GM12874 (cell line): ENCODE results near the gene PRMT1.

Experiments used
- CTCF ChIP-seq: IDR thresholded peaks from 2 replicates; pipeline ENCODE4 v1.5.1; 2011; ENCODE audit warnings: low read depth, mild to moderate bottlenecking, control low read depth, low read length, moderate library complexity; ENCODE audit not compliant: insufficient read depth

The PRMT1 gene

DNA sequence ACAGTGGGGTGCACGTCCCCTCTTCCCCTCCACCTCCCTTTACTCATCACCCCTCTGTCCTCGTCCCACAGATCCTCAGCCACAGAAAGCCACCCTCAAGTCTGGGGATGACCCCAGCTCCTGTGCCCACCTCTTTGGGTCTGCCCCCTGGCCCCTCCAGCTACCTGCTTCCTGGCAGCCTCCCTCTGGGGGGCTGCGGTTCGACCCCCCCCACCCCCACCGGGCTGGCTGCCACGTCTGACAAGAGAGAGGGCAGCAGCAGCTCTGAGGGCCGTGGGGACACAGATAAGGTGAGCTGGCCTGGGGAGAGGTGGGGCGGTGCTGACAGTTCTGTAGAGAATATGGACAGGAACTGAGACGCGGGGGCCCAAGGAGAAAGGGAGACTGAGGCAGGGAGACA, 22.5 kb upstream of the PRMT1 start:
- TF ChIP-seq CTCF = no peak

DNA sequence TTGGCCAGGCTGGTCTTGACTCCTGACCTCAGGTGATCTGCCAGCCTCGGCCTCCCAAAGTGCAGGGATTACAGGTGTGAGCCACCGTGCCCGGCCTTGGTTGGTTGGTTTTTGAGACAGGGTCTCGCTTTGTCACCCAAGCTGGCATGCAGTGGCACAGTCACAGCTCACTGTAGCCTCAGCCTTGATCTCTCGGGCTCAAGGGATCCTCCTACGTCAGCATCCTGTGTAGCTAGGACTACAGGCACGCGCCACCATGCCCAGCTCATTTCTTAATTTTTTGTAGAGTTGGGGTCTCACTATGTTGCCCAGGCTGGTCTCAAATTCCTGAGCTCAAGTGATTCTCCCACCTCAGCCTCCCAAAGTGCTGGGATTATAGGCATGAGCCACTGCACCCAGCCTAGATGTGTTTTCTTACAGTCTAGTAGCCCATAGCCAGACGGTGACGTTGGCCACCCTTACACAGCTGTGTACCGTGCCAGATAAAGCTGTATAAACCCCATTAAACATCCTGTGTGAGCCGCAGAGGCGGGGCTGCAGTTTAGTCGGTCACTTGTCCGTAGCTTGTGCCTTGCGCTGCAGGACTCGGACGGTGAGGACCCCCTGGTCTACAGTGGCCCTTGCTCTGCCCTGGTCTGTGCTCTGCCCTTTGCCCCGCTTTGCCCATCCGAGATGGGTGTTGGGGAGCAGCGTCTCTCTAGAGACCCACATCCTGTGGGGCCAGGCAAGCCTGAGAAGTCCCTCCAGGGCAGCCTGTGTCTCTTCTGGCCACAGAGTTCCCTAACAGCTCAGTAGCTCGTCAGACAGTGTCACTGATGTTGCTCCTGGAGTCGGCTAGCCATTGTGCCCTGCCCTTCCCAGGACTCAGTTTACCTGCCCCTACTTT, 21.3 kb upstream of the PRMT1 start:
- TF ChIP-seq CTCF = no peak

DNA sequence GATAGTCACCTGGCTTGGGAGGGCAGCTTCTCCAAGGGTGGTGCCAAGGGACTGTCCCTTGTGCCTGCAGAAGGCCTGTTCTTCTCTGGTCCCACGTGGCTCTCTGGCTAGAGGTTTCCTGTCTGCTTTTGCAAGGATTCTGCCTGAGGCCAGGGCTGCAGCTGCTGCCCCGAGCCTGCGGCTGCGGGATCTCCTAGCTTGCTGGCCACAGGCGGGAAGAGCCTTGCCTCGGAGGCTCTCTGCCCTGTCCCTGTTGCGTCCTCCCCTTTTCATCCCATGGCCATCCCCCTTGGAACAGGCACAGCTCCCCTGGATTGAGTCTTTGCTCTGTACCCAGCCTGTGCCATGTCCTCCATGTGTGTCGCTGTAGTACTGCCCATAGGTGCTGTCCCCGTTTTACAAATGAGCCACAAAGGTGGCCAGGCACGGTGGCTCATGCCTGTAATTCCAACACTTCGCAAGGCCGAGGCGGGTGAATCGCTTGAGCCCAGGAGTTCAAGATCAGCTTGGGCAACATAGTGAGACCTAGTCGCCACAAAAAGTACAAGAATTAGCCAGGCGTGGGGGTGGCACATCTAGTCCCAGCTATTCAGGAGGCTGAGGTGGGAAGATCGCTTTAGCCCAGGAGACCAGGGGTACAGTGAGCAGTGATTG, 20.5 kb upstream of the PRMT1 start:
- TF ChIP-seq CTCF = no peak

- no peak for TF ChIP-seq CTCF
These were observed 19.5 kb upstream of the PRMT1 start for GRCh38 chr19:49657493-49658138.

GRCh38 chr19:49658139-49658517, 18.9 kb upstream of the PRMT1 start:
- no peak for TF ChIP-seq CTCF

DNA sequence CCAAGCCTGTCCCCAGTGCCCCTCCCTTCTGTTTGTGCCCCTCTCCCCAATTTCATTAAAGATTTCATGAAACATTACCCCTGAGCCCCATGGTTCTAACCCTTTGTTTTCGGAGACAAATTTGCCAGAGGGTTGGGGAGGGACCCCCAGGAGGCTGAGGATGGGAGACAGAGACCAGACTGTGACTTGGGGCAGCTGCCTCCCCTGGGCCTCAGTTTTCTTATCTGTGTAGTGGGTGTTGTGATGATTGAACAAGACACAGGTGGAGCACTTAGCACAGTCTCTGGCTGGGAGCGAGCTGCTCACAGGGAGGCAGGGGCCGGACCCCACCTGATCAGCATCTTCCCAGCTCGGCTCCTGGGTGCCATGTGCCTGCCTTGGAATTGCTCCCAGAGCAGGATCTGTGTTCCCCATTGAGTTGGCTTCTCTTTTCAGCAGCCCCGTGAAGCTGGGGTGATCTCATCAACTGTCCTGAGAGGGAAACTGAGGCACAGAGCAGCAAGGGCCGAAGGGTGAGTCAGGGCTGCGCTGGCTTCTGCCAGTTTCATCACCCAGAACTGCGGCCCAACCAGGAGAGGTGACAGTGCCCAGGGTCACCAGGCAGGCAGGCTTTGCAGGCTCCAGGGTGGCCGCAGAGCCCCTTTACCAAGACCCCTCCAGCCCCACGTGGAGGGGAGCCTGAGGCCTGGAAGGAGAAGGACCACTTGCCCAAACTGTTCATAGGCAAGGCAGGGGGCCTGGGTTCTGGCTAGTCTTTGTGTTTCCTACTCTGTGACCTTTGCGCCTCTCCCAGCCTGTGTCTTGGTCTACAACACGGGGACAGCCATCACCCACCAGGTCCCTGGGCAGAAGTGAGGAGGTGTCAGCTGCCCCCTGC, 18.3 kb upstream of the PRMT1 start:
- no peak for TF ChIP-seq CTCF
